ENCODE measurements around the gene DENND4C.

Gene DENND4C

GRCh38 chr9:19416143-19416542 is 185.7 kb downstream of the DENND4C start:
- TF ChIP-seq ZNF274 (IDR thresholded peaks at IDR 0.05; ENCODE audit: low read depth, low read length) = no peak
- H3K4me3 ChIP-seq (ENCODE audit: low read length) = no peak overlapping the region

- H3K4me3 ChIP-seq (ENCODE audit: low read length) = no peak overlapping the region
- no peak for TF ChIP-seq ZNF274 (IDR thresholded peaks at IDR 0.05; ENCODE audit: low read depth, low read length)
These were observed 190.4 kb downstream of the DENND4C start for GRCh38 chr9:19420877-19421276.

All from GM08714 (cell line).